NCI-H2171 (cell line): ENCODE results near the gene EFNA1.

ENCODE experiments used
- DNase-seq: peaks from one replicate; lab custom pipeline; 2025; lab: John Stamatoyannopoulos, UW

The EFNA1 gene

GRCh38 chr1:155174324-155175280 is 46.9 kb downstream of the EFNA1 start:
- DNase-seq, result peak; percentile 54

GRCh38 chr1:155175281-155175926 is 47.7 kb downstream of the EFNA1 start:
- DNase-seq, result no peak

GRCh38 chr1:155175927-155176371 is 48.3 kb downstream of the EFNA1 start:
- no peak for DNase-seq

- peak; percentile 40 for DNase-seq
Measured at GRCh38 chr1:155176544-155177071, 48.9 kb downstream of the EFNA1 start.

GRCh38 chr1:155177192-155177917 is 49.7 kb downstream of the EFNA1 start:
- no peak for DNase-seq

GRCh38 chr1:155177918-155178281 is 50.2 kb downstream of the EFNA1 start:
- DNase-seq, result no peak

GRCh38 chr1:155178441-155179111 is 50.9 kb downstream of the EFNA1 start:
- no peak for DNase-seq

- DNase-seq, result no peak
Measured at GRCh38 chr1:155179112-155180031, 51.7 kb downstream of the EFNA1 start.

GRCh38 chr1:155181371-155182051 is 53.8 kb downstream of the EFNA1 start:
- DNase-seq, result no peak

GRCh38 chr1:155182052-155182550 is 54.4 kb downstream of the EFNA1 start:
- no peak for DNase-seq

- no peak for DNase-seq
Measured at GRCh38 chr1:155183775-155184221, 56.1 kb downstream of the EFNA1 start.

GRCh38 chr1:155184351-155184811 is 56.7 kb downstream of the EFNA1 start:
- no peak for DNase-seq
